Retinal pigment epithelial cell (primary cell): ENCODE results near the gene SMPD3.

Experiments used
- DNase-seq: peaks from one replicate; pipeline ENCODE4 v3.0.0-alpha.2; 2010; ENCODE audit warnings: low read depth
- H3K4me3 ChIP-seq: 2 replicates; pipeline ENCODE4 v1.5.1; 2011; ENCODE audit warnings: mild to moderate bottlenecking, low read length, control low read depth, moderate library complexity
- CTCF ChIP-seq: conservative IDR thresholded peaks from 2 replicates; pipeline ENCODE4 v1.5.1; 2011; ENCODE audit warnings: low read depth, low read length, control low read depth, inconsistent platforms

Gene SMPD3

GRCh38 chr16:68490829-68491575 lies 42.7 kb upstream of the SMPD3 start:
- peak; percentile 62 for DNase-seq
- TF ChIP-seq CTCF, result no peak

GRCh38 chr16:68490358-68490757 lies 42.0 kb upstream of the SMPD3 start:
- DNase-seq, result no peak
- H3K4me3 ChIP-seq, result no peak overlapping the region
- TF ChIP-seq CTCF, result no peak

More at GRCh38 chr16:68490829-68491575, 42.7 kb upstream of the SMPD3 start:
- H3K4me3 ChIP-seq, result no peak overlapping the region

- DNase-seq, result no peak
- TF ChIP-seq CTCF, result no peak
- no peak overlapping the region for H3K4me3 ChIP-seq
These were observed 40.2 kb upstream of the SMPD3 start for GRCh38 chr16:68488554-68488953.

- no peak for DNase-seq
- TF ChIP-seq CTCF, result no peak
- H3K4me3 ChIP-seq, result no peak overlapping the region
These were observed 39.4 kb upstream of the SMPD3 start for GRCh38 chr16:68487669-68488068.

GRCh38 chr16:68487203-68487514 lies 38.9 kb upstream of the SMPD3 start:
- no peak for DNase-seq
- no peak overlapping the region for H3K4me3 ChIP-seq
- no peak for TF ChIP-seq CTCF

- TF ChIP-seq CTCF, result no peak
- no peak overlapping the region for H3K4me3 ChIP-seq
- DNase-seq, result no peak
These were observed 38.3 kb upstream of the SMPD3 start for GRCh38 chr16:68486502-68487202.

GRCh38 chr16:68481636-68482035 lies 33.3 kb upstream of the SMPD3 start:
- DNase-seq, result no peak
- no peak for TF ChIP-seq CTCF
- no peak overlapping the region for H3K4me3 ChIP-seq
